ENCODE results near the gene FAM3C. TPM values are rescaled to one million over a fixed set of nuclear protein-coding genes. Genes with fewer than 3 reads are reported as not detected.
A peak's percentile ranks its signal among the peaks of the same experiment; 100 is the strongest.

The FAM3C gene, protein sequence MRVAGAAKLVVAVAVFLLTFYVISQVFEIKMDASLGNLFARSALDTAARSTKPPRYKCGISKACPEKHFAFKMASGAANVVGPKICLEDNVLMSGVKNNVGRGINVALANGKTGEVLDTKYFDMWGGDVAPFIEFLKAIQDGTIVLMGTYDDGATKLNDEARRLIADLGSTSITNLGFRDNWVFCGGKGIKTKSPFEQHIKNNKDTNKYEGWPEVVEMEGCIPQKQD
- total RNA-seq (2021; ENCODE audit: unreplicated experiment) (322 TPM), Bru-seq, nascent RNA (percentile 99 among the genes with signal in this experiment), BruChase-seq, experiment 1, labeled RNA remaining after a 6-hour chase (percentile 99 among the genes with signal in this experiment), BruChase-seq, experiment 2, labeled RNA remaining after a 2-hour chase (percentile 99 among the genes with signal in this experiment)
- 103 and 148 TPM in 2 replicates for polyA plus RNA-seq (2012)
- long read RNA-seq, transcript FAM3C-204 (2 exons, 567 nt) = minor isoform, 5 of 1,121 reads
- long read RNA-seq, transcript FAM3C-201 (10 exons, 2,508 nt) = major isoform, 963 of 1,121 reads
- long read RNA-seq, partial matches to known transcripts = 23 of 1,121 reads
- long read RNA-seq, other reads (novel, unspliced or antisense) = 130 of 1,121 reads

DNA sequence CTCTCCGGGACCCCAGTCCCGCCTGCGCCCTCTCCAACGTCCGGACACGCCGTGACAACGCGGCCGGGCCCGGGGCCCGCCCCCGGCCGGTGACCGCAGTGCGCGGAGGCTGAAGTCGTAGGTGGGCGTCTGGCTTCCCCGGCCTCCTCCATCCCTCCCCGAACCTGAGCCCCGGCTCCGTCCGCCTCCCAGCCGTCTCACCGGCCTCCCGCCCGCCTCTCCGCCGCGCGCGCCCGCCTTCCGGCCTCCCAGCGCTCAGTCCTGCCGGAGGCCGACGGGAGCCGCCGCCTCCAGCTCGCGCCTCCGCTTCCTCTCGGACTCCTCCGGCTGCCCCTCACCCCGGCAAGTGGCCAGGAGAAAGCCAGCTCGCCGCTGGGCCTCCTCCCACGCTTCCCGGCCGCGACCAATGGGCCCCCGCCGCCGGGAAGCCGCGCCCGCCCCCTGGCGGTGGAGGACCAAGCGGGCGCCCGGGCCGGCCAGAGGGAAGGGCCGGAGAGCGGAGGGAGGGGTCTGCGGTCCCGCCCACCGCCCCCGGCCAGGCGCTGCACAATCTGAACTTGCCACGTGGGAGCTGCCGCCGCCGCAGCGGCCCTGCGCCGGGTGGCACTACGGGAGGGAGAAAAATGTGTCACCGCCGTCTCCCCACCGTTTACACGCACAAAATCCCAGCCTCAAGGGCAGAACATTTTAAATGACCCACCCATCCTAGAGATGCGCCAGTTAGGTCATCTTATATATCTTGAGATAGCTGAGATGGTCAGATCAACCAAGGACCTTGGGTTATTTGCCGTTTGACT lies at the start of gene FAM3C:
FAM3C (minus strand) TSS at position 348 of the 797 bp plus-strand sequence. CDS start 13,339 bp downstream, outside the sequence.
- Histone ChIP-seq H3K4me2 (ENCODE audit: low read length) (peak within 1 kb of the TSS; percentile 86), H3K9ac (ENCODE audit: low read length) (peak within 1 kb of the TSS; percentile 84), H3K27ac (ENCODE audit: low read depth, low read length) (peak within 1 kb of the TSS; percentile 95), H3K9me3 (ENCODE audit: control insufficient read depth in 1 of 2, insufficient read depth in 1 of 2, low read depth in 1 of 2, low read length in 2 of 2) (no peaks in the 10 kb centered on the region), H3K27me3 (ENCODE audit: insufficient read depth, low read length) (no peaks in the 10 kb centered on the region), H2AFZ (ENCODE audit: low read depth, low read length, poor library complexity, severe bottlenecking) (no peak within 1 kb of the TSS), H3K4me3 (replicated peaks in 1 of 2; ENCODE audit: low read depth in 1 of 2, low read length in 2 of 2) (peak within 1 kb of the TSS; percentile 65 to 74), H3K9me2 (ENCODE audit: insufficient read depth) (no peaks in the 10 kb centered on the region), H3K36me3 (ENCODE audit: control insufficient read depth in 1 of 2, insufficient read depth in 2 of 2, low read length in 2 of 2) (peaks cover 6 to 34% of the 10 kb centered on the region in 2 experiments; a peak in 2 of 4 replicates), H3K79me2 (ENCODE audit: insufficient read depth, low read length) (peaks cover 49% of the 10 kb centered on the region), H4K20me1 (ENCODE audit: insufficient read depth) (peaks cover 22% of the 10 kb centered on the region; the same call in 1 of the 2 replicates), H3K4me1 (ENCODE audit: control insufficient read depth in 1 of 2, insufficient read depth in 2 of 2, low read length in 2 of 2) (peaks cover 40 to 77% of the 10 kb centered on the region in 2 experiments)
- ChIA-PET CTCF (interaction anchor here (0.5 to 4.2 kb wide), 22 partner anchors 8 to 598 kb away, joined by 3 to 24 read pairs (median 4); no protein-coding TSS in a partner anchor), RAD21 (ENCODE audit: low non-redundant PET in 1 of 2, low total read pairs in 2 of 2, uncharacterized antibody in 2 of 2, unreplicated experiment in 2 of 2) (interaction anchor here in 1 of 2 experiments (1.0 kb wide), 1 partner anchor 148 kb away, joined by 3 read pairs; no protein-coding TSS in a partner anchor), POLR2A (interaction anchor here (0.6 to 3.0 kb wide), 18 partner anchors 9 to 160 kb away, joined by 3 to 10 read pairs (median 3); no protein-coding TSS in a partner anchor)
- DNase-seq (ENCODE audit: low read depth, low spot score) = peak; percentile 82
- peak; percentile 87 for ATAC-seq
- no TSS peak for BruUV-seq (replicated peaks)
- intact Hi-C loops (cut with micrococcal nuclease) = loop anchor here (1.0 kb wide), 2 partner anchors 134 to 148 kb away; no protein-coding TSS in a partner anchor
- peak; percentile 73 for TF ChIP-seq SP1 (IDR thresholded peaks at IDR 0.05; ENCODE audit: low read depth)
- TF ChIP-seq, protein P1, sequence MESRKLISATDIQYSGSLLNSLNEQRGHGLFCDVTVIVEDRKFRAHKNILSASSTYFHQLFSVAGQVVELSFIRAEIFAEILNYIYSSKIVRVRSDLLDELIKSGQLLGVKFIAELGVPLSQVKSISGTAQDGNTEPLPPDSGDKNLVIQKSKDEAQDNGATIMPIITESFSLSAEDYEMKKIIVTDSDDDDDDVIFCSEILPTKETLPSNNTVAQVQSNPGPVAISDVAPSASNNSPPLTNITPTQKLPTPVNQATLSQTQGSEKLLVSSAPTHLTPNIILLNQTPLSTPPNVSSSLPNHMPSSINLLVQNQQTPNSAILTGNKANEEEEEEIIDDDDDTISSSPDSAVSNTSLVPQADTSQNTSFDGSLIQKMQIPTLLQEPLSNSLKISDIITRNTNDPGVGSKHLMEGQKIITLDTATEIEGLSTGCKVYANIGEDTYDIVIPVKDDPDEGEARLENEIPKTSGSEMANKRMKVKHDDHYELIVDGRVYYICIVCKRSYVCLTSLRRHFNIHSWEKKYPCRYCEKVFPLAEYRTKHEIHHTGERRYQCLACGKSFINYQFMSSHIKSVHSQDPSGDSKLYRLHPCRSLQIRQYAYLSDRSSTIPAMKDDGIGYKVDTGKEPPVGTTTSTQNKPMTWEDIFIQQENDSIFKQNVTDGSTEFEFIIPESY (IDR thresholded peaks at IDR 0.05; ENCODE audit: extremely low read depth, insufficient replicate concordance, low read length) = no peak
- TF ChIP-seq, protein P2, sequence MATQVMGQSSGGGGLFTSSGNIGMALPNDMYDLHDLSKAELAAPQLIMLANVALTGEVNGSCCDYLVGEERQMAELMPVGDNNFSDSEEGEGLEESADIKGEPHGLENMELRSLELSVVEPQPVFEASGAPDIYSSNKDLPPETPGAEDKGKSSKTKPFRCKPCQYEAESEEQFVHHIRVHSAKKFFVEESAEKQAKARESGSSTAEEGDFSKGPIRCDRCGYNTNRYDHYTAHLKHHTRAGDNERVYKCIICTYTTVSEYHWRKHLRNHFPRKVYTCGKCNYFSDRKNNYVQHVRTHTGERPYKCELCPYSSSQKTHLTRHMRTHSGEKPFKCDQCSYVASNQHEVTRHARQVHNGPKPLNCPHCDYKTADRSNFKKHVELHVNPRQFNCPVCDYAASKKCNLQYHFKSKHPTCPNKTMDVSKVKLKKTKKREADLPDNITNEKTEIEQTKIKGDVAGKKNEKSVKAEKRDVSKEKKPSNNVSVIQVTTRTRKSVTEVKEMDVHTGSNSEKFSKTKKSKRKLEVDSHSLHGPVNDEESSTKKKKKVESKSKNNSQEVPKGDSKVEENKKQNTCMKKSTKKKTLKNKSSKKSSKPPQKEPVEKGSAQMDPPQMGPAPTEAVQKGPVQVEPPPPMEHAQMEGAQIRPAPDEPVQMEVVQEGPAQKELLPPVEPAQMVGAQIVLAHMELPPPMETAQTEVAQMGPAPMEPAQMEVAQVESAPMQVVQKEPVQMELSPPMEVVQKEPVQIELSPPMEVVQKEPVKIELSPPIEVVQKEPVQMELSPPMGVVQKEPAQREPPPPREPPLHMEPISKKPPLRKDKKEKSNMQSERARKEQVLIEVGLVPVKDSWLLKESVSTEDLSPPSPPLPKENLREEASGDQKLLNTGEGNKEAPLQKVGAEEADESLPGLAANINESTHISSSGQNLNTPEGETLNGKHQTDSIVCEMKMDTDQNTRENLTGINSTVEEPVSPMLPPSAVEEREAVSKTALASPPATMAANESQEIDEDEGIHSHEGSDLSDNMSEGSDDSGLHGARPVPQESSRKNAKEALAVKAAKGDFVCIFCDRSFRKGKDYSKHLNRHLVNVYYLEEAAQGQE (IDR thresholded peaks at IDR 0.05; ENCODE audit: low read depth) = no peak
- no peak for TF ChIP-seq ZNF274 (IDR thresholded peaks at IDR 0.05; ENCODE audit: low read depth, low read length)
- TF ChIP-seq, protein P3, sequence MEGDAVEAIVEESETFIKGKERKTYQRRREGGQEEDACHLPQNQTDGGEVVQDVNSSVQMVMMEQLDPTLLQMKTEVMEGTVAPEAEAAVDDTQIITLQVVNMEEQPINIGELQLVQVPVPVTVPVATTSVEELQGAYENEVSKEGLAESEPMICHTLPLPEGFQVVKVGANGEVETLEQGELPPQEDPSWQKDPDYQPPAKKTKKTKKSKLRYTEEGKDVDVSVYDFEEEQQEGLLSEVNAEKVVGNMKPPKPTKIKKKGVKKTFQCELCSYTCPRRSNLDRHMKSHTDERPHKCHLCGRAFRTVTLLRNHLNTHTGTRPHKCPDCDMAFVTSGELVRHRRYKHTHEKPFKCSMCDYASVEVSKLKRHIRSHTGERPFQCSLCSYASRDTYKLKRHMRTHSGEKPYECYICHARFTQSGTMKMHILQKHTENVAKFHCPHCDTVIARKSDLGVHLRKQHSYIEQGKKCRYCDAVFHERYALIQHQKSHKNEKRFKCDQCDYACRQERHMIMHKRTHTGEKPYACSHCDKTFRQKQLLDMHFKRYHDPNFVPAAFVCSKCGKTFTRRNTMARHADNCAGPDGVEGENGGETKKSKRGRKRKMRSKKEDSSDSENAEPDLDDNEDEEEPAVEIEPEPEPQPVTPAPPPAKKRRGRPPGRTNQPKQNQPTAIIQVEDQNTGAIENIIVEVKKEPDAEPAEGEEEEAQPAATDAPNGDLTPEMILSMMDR (IDR thresholded peaks at IDR 0.05 in 2 of 3, conservative IDR thresholded peaks at IDR 0.05 in 1 of 3; ENCODE audit: borderline replicate concordance in 1 of 3, insufficient read depth in 1 of 3, low read depth in 2 of 3, low read length in 2 of 3) = peak; percentile 42 to 93 (median 71); a peak in 5 of 6 replicates
- peak; percentile 62 for TF ChIP-seq JUND (IDR thresholded peaks at IDR 0.05)
- TF ChIP-seq ZFX (IDR thresholded peaks at IDR 0.05) = peak; percentile 83
- TF ChIP-seq FOSL1 (IDR thresholded peaks at IDR 0.05; ENCODE audit: low read depth) = peak; percentile 11; the same call in 1 of the 2 replicates
- no peak for TF ChIP-seq EZH2 (IDR thresholded peaks at IDR 0.05)
- TF ChIP-seq POLR2AphosphoS5 (IDR thresholded peaks at IDR 0.05; ENCODE audit: low read depth, low read length) = peak; percentile 84
- TF ChIP-seq SIN3A (IDR thresholded peaks at IDR 0.05; ENCODE audit: low read depth) = peak; percentile 93
- TF ChIP-seq, protein P4, sequence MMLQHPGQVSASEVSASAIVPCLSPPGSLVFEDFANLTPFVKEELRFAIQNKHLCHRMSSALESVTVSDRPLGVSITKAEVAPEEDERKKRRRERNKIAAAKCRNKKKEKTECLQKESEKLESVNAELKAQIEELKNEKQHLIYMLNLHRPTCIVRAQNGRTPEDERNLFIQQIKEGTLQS (IDR thresholded peaks at IDR 0.05) = no peak; the same call in 1 of the 2 replicates
- TF ChIP-seq ELF1 (IDR thresholded peaks at IDR 0.05; ENCODE audit: borderline replicate concordance, low read depth) = no peak
- TF ChIP-seq RAD21 (IDR thresholded peaks at IDR 0.05; ENCODE audit: low read depth) = peak; percentile 43
